Prostate gland (tissue), 2 donors: Measurements from ENCODE around the gene CNPY3. TPM values are rescaled to one million over a fixed set of nuclear protein-coding genes. Genes with fewer than 3 reads are reported as not detected.
A peak's percentile ranks its signal among the peaks of the same experiment; 100 is the strongest.
"Not testable (repeated sequence)": the region's sequence is repeated elsewhere in the genome, so short reads cannot be mapped to it uniquely, and the experiment has no call there.

Experiments used
- DNase-seq: peaks from one replicate; pipeline ENCODE4 v3.0.0-alpha.2; 2019; ENCODE audit warnings: low spot score
- H3K27ac ChIP-seq, 2 donors: fragments of 200-600 bp; sonication (generic); 2 replicates each; pipeline ENCODE4 v1.5.1; 2017 to 2019
- H3K27me3 ChIP-seq: fragments of 200-600 bp; sonication (generic); replicated peaks from 2 replicates; pipeline ENCODE4 v1.5.1; 2019; ENCODE audit not compliant: insufficient read depth
- H3K36me3 ChIP-seq, 2 donors: fragments of 200-600 bp; sonication (generic); 1 replicate in 1 of 2; 2 replicates in 1 of 2; pipeline versions ENCODE4 v1.5.1 to v1.8.1; 2017 to 2019
- H3K4me1 ChIP-seq: fragments of 200-600 bp; sonication (generic); replicated peaks from 2 replicates; pipeline ENCODE4 v1.5.1; 2019
- H3K4me3 ChIP-seq, 2 donors: fragments of 200-600 bp; sonication (generic); 2 replicates each; pipeline ENCODE4 v1.5.1; 2017 to 2019
- H3K9me3 ChIP-seq: fragments of 200-600 bp; sonication (generic); 2 replicates; pipeline ENCODE4 v1.5.1; 2017
- CTCF ChIP-seq, 4 experiments: fragments of 200-600 bp in 2 of 4; fragments of 450-650 bp in 2 of 4; sonication (generic) in 2 of 4; IDR thresholded peaks; 1 replicate in 3 of 4; 2 replicates in 1 of 4; pipeline ENCODE4 v1.5.1; 2016 to 2019; ENCODE audit warnings: antibody characterized with exemption in 4 of 4, mild to moderate bottlenecking in 2 of 4, moderate library complexity in 2 of 4
- POLR2A ChIP-seq: fragments of 450-650 bp; IDR thresholded peaks from one replicate; pipeline ENCODE4 v1.6.1; 2016; ENCODE audit warnings: antibody characterized with exemption, mild to moderate bottlenecking
- POLR2AphosphoS5 ChIP-seq: sonication (generic); formaldehyde crosslinking; IDR thresholded peaks from one replicate; pipeline ENCODE4 v1.6.1; 2017; ENCODE audit warnings: antibody characterized with exemption
- WGBS: methylation state at CpG from one replicate; pipeline ENCODE4 v1.1.5; 2018; 5-methylcytosine and 5-hydroxymethylcytosine counted together
- intact Hi-C: fragments of 100-400 bp; cut with DNase I; formaldehyde crosslinking; loops from one replicate; pipeline ENCODE4 v1.14.2; 2022
- total RNA-seq, 2 donors: library from RNA; depleted of rRNA; stranded (reverse); fragments of >200 nt; gene quantifications; one replicate each; pipeline ENCODE4 v1.1.0, GENCODE V29; 2016

The CNPY3 gene
- total RNA-seq: 10 to 100 TPM; 52.3 to 68.5 TPM

- no peaks in the 10 kb centered on the region for H3K27me3 ChIP-seq
- peaks cover 6% of the 10 kb centered on the region for H3K4me1 ChIP-seq
- peak; percentile 94 for DNase-seq
- no peaks in the 10 kb centered on the region for H3K36me3 ChIP-seq
- peak within 1 kb of the TSS; percentile 65 to 66 for H3K4me3 ChIP-seq
- intact Hi-C loops: no loop called here
- WGBS: under 1% methylated on average over 59 of the region's 63 CpGs
- H3K27ac ChIP-seq: peak within 1 kb of the TSS; percentile 92 to 93
- no peaks in the 10 kb centered on the region for H3K9me3 ChIP-seq
- TF ChIP-seq CTCF (IDR thresholded peaks at IDR 0.05) (peak in 3 of 4 experiments; percentile 8 to 11 (median 9)), POLR2A (peak; percentile 59), POLR2AphosphoS5 (peak; percentile 80)
Observed at GRCh38 chr6:42928986-42929820, at the start of gene CNPY3. Gene CNPY3, plus strand, starts transcription at chr6:42929480. Its CDS starts 91 bp downstream, at chr6:42929571.

- 8% methylated on average over 25 of the region's 25 CpGs for WGBS
Observed at GRCh38 chr6:42880240-42880817, 49.0 kb upstream of the CNPY3 start.

GRCh38 chr6:42880871-42881270 lies 48.4 kb upstream of the CNPY3 start:
- H3K4me1 ChIP-seq, intact Hi-C loops, H3K9me3 ChIP-seq, H3K27me3 ChIP-seq, DNase-seq: not testable (repeated sequence)
- peaks cover 16 to 18% of the 10 kb centered on the region in 2 donors for H3K36me3 ChIP-seq
- peak overlapping the region; percentile 89 to 95 for H3K27ac ChIP-seq
- peak overlapping the region; percentile 53 to 70 for H3K4me3 ChIP-seq
- WGBS: 83% methylated on average over 12 of the region's 12 CpGs

More at GRCh38 chr6:42880240-42880817, 49.0 kb upstream of the CNPY3 start:
- Histone ChIP-seq H3K27ac (peak overlapping the region; percentile 89 to 95), H3K36me3 (peaks cover 12 to 13% of the 10 kb centered on the region in 2 donors), H3K4me3 (peak overlapping the region; percentile 53 to 70)
- DNase-seq, intact Hi-C loops, H3K9me3 ChIP-seq, H3K27me3 ChIP-seq, H3K4me1 ChIP-seq: not testable (repeated sequence)

- no peak overlapping the region for H3K27ac ChIP-seq
- H3K27me3 ChIP-seq: no peaks in the 10 kb centered on the region
- TF ChIP-seq POLR2A (no peak), CTCF (IDR thresholded peaks at IDR 0.05) (no peak), POLR2AphosphoS5 (no peak)
- H3K36me3 ChIP-seq: peaks cover 17 to 20% of the 10 kb centered on the region in 2 donors
- no peak for DNase-seq
- WGBS: 76% methylated on average over 4 of the region's 4 CpGs
- intact Hi-C loops: no loop called here
- no peak overlapping the region for H3K4me3 ChIP-seq
- peaks cover 3% of the 10 kb centered on the region for H3K4me1 ChIP-seq
- H3K9me3 ChIP-seq: no peaks in the 10 kb centered on the region
Observed at GRCh38 chr6:42885702-42886101, 43.6 kb upstream of the CNPY3 start.

GRCh38 chr6:42888201-42888600 lies 41.1 kb upstream of the CNPY3 start:
- not testable (repeated sequence) for H3K4me3 ChIP-seq
- WGBS: 91% methylated on average over 4 of the region's 4 CpGs

GRCh38 chr6:42889815-42890214 lies 39.5 kb upstream of the CNPY3 start:
- Histone ChIP-seq H3K9me3 (no peaks in the 10 kb centered on the region), H3K4me3 (peak overlapping the region; percentile 76 to 90), H3K27ac (peak overlapping the region in 1 of 2 donors; percentile 86), H3K36me3 (peaks cover 7% of the 10 kb centered on the region in 2 donors), H3K27me3 (no peaks in the 10 kb centered on the region), H3K4me1 (no peaks in the 10 kb centered on the region)
- WGBS: 37% methylated on average over 4 of the region's 4 CpGs
- TF ChIP-seq POLR2AphosphoS5: no peak
- no peak for TF ChIP-seq CTCF (IDR thresholded peaks at IDR 0.05)
- no peak for TF ChIP-seq POLR2A
- intact Hi-C loops: no loop called here
- DNase-seq: no peak

More at GRCh38 chr6:42888201-42888600, 41.1 kb upstream of the CNPY3 start:
- H3K36me3 ChIP-seq: peaks cover 17 to 20% of the 10 kb centered on the region in 2 donors
- H3K27me3 ChIP-seq, H3K9me3 ChIP-seq, H3K4me1 ChIP-seq, intact Hi-C loops, DNase-seq, H3K27ac ChIP-seq: not testable (repeated sequence)
